ENCODE data around the gene PLLP. TPM values are rescaled to one million over a fixed set of nuclear protein-coding genes. Genes with fewer than 3 reads are reported as not detected.

Gene PLLP
- 10 to 100 TPM; 11.6 to 16.7 TPM for total RNA-seq

DNA sequence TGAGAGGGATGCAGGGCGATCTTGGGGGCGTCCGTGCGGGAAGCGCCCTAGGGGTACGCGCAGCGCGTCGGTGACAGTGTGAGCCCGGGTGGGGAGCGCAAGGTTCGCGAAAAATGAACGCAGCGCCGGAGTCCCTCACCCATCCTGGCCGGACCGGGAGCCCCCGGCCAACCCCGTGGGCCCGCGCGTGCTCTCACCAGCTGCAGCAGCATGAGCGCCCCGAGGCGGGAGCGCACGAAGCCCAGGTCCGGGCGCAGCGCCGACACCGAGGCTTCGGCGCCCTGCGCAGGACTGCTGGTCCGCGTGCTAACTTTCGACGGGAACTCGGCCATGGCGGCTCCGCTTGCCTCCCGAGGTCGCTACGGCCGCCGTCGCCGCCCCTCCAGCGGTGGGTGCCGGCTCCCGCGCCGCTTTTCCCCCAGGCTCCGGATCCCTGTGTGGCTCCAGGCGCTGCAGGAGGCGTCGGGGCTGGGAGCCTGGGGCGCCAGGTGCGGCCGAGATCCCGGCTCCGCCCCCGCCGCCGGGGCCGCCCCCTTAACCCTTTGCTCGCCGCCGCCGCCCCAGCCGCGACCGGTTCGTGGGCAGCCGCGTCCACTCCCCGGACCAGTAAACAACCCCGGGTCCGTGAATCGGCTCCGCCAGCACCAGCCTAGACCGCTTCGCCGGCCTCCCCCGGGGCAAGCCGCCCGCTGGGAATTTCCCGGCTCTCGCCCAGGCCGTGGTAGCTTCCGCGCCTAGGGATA, at the start of gene PLLP:
Gene PLLP (minus strand): TSS at position 464 of the 743 bp plus-strand sequence. CDS start 132 bp downstream, at position 332.
- peak; percentile 63 for DNase-seq
- peaks cover 5% of the 10 kb centered on the region for H3K4me1 ChIP-seq
- TF ChIP-seq, protein P1, sequence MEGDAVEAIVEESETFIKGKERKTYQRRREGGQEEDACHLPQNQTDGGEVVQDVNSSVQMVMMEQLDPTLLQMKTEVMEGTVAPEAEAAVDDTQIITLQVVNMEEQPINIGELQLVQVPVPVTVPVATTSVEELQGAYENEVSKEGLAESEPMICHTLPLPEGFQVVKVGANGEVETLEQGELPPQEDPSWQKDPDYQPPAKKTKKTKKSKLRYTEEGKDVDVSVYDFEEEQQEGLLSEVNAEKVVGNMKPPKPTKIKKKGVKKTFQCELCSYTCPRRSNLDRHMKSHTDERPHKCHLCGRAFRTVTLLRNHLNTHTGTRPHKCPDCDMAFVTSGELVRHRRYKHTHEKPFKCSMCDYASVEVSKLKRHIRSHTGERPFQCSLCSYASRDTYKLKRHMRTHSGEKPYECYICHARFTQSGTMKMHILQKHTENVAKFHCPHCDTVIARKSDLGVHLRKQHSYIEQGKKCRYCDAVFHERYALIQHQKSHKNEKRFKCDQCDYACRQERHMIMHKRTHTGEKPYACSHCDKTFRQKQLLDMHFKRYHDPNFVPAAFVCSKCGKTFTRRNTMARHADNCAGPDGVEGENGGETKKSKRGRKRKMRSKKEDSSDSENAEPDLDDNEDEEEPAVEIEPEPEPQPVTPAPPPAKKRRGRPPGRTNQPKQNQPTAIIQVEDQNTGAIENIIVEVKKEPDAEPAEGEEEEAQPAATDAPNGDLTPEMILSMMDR (IDR thresholded peaks at IDR 0.05), result no peak
- H3K4me3 ChIP-seq, result peak within 1 kb of the TSS; percentile 57
- no peak within 1 kb of the TSS for H3K27ac ChIP-seq
- intact Hi-C loops (cut with DNase I), result no loop called here
- no peaks in the 10 kb centered on the region for H3K9me3 ChIP-seq
- H3K27me3 ChIP-seq, result no peaks in the 10 kb centered on the region
- H3K9ac ChIP-seq (ENCODE audit: low read depth in 2 of 2, low read length in 2 of 2), result peak within 1 kb of the TSS; percentile 46 to 52
- no peaks in the 10 kb centered on the region for H3K36me3 ChIP-seq

- DNase-seq, result no peak
- Histone ChIP-seq H3K9me3 (no peaks in the 10 kb centered on the region), H3K27me3 (no peaks in the 10 kb centered on the region), H3K4me1 (no peaks in the 10 kb centered on the region), H3K9ac (ENCODE audit: low read depth in 2 of 2, low read length in 2 of 2) (no peak overlapping the region), H3K36me3 (no peaks in the 10 kb centered on the region), H3K27ac (no peak overlapping the region), H3K4me3 (no peak overlapping the region)
- intact Hi-C loops (cut with DNase I), result no loop called here
- TF ChIP-seq, protein P1 (IDR thresholded peaks at IDR 0.05), result no peak
These were observed 48.9 kb upstream of the PLLP start for GRCh38 chr16:57333402-57333801.

- TF ChIP-seq, protein P1 (IDR thresholded peaks at IDR 0.05), result no peak
- H3K36me3 ChIP-seq, result no peaks in the 10 kb centered on the region
- intact Hi-C loops (cut with DNase I), result no loop called here
- H3K9ac ChIP-seq (ENCODE audit: low read depth in 2 of 2, low read length in 2 of 2), result no peak overlapping the region
- no peak overlapping the region for H3K4me3 ChIP-seq
- no peaks in the 10 kb centered on the region for H3K4me1 ChIP-seq
- H3K9me3 ChIP-seq, result no peaks in the 10 kb centered on the region
- no peak for DNase-seq
- H3K27ac ChIP-seq, result no peak overlapping the region
- H3K27me3 ChIP-seq, result no peaks in the 10 kb centered on the region
These were observed 46.9 kb upstream of the PLLP start for GRCh38 chr16:57331355-57331754.

DNA sequence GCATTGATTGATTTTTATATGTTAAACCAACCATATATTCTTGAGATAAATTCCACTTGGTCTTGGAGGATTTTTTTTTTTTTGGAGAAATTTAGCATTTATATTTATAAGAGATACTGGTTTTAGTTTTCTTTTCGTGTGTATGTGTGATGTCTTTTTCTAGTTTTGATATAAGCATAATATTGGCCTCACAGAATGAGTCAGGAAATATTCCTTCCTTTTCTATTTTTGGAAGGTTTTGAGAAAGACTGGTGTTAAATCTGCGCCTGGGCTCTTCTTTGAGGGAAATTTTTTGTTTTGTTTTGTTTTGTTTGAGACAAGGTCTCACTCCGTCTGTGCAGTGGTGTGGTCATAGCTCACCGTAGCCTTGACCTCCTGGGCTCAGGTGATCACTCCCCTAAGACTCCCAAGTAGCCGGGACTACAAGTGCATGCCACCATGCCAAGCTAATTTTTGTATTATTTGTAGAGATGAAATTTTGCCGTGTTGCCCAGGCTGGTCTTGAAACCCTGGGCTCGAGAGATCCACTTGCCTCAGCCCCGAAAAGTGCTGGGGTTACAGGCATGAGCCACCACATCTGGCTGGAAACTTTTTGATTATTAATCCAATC, 45.4 kb upstream of the PLLP start:
- Histone ChIP-seq H3K4me1 (no peaks in the 10 kb centered on the region), H3K9me3 (no peaks in the 10 kb centered on the region), H3K4me3 (no peak overlapping the region), H3K27ac (no peak overlapping the region), H3K27me3 (no peaks in the 10 kb centered on the region), H3K9ac (ENCODE audit: low read depth in 2 of 2, low read length in 2 of 2) (no peak overlapping the region), H3K36me3 (no peaks in the 10 kb centered on the region)
- TF ChIP-seq, protein P1 (IDR thresholded peaks at IDR 0.05), result no peak
- intact Hi-C loops (cut with DNase I), result no loop called here
- no peak for DNase-seq

DNA sequence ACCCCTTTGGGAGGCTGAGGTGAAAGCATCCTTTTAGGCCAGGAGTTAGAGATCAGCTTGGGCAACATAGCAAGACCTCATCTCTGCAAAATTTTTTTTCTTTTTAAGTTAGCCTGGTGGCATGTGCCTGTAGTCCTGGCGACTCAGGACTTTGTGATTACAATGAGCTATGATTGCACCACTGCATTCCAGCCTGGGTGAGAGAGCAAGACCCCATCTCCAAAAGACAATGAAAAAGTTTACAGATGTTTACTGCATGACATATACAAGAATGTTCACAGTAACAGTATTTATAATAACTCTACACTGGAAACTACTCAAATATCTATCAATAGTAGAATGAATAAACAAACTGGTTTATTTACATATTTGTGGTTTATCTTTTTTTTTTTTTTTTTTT, 41.0 kb upstream of the PLLP start:
- H3K9me3 ChIP-seq, result no peaks in the 10 kb centered on the region
- DNase-seq, result no peak
- no peaks in the 10 kb centered on the region for H3K36me3 ChIP-seq
- intact Hi-C loops (cut with DNase I), result no loop called here
- H3K4me1 ChIP-seq, result no peaks in the 10 kb centered on the region
- no peak overlapping the region for H3K27ac ChIP-seq
- no peaks in the 10 kb centered on the region for H3K27me3 ChIP-seq
- no peak overlapping the region for H3K4me3 ChIP-seq
- H3K9ac ChIP-seq (ENCODE audit: low read depth in 2 of 2, low read length in 2 of 2), result no peak overlapping the region
- TF ChIP-seq, protein P1 (IDR thresholded peaks at IDR 0.05), result no peak
